NCI-H345 treated with DMSO at 0.1 percent for 48 hours (cell line): Measurements from ENCODE around the gene ZNF283.

Experiments used
- DNase-seq: peaks from one replicate; lab custom pipeline; 2025; ENCODE audit not compliant: unreplicated experiment; lab: John Stamatoyannopoulos, UW

The ZNF283 gene

DNA sequence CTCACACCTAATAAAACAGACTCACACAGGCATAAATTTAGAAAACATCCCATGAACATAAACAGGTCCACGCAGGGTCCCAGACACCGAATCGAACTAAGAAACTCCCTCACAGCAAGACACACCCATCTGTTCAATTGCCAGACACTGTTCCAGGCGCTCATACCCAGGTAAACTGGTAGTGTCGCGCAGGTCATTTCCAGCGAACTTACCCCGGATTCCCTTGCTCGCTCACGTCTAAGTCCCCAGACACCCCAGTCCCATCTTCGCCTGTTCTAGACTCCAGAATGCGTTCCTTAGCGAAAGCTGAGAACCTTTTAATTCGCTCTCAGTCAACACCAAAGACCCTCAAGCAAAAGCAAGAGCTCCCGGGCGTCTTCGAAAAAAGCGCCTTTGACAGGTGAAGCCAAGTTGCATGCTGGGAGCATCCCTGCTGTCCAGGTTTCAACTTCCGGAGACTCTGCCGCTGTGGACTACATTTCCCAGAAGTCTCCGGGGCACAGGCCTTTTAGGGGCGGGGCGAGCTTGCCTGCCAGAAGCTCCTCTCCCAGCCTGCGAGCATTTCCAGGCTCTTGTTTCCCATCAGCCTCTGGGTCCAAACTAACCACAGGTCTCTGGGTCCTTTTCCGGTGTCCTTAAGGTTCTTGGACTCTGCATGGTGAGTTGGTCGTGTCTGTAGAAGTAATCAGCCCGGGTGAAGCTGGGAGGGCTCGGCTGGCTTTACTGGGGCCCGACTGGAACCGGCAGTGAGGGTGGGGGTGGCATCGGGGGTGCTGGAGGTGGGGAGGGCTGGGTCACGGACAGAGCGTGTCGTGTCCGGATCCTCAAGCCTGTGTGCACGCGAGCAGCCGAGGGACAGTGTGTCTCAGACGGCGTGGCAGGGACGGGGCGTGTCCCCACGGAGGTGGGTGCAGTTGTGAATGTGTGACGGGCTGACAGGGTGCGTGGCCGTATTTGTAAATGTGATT lies at the start of gene ZNF283:
Gene ZNF283 (plus strand): TSS at position 535 of the 968 bp plus-strand sequence. CDS start 6,184 bp downstream, outside the sequence.
- DNase-seq: peak; percentile 77

DNA sequence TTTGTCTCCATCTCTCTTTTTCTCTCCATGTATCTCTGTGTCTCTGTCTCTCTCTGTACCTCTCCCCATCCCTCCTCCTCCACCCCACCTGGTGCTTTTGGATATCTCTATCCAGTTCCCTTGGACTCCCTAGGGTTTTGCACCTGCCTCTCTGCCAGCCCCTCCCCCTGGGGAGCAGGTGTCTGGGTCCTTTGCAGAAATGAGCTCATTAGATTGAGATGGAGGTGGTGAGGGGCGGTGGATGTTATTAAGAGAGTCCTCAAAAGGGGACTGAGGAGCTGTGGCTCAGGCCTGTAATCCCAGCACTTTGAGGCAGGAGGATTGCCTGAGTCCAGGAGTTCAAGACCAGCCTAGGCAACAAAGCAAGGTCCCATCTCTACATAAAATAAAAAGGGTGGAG lies 48.5 kb upstream of the ZNF283 start:
- peak; percentile 85 for DNase-seq

DNA sequence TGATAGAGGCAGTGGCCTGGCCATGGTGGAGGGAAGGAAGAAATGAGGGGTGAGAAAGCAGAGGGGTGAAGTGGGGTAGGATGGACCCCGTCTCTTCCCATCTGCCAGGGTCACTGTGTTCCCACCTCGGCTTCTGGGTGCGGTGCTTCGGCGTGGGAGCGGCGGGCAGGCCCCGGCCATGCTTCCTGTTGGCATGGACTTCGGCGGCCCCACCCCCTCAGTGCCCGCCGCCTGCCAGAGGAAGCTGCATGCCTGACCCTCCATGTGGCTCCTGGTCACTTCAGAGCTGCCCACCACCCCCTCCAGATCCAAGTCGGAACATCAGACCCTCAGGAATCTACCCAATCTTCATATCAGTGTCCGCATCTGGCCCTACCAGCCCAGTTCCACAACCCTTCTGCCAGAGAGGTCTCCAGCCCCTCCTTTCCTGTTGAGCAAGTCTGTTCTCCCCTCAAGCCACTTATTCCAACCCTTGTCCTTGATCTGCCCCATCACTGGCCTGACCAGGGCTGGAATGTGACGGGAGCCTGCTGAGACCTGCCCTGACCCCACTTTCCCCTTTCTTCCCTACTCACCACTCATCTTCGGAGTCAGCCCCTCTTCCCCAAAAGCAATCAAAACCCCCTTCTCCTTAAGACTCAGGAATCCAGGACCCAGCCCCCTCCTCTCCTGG lies 47.8 kb upstream of the ZNF283 start:
- no peak for DNase-seq

DNA sequence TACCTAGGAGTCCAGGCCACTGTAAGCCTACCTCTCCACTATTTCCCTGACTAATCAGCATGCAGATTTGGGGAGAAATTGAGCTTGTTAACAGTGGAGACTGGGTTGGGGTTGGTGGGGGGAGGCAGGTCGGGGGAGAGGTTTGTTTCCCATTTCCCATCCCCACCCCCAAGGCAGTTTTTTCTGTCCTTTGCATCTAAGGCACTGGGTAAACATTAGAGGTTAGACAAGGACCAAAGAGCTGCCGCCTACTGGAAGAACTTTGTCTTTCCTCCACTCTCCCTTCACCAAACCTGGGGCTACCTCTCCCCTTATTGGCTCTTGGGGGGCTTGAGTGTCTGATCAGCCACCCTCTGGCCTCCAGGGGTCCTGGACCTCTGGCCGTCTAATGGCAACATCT lies 47.3 kb upstream of the ZNF283 start:
- DNase-seq: no peak

DNA sequence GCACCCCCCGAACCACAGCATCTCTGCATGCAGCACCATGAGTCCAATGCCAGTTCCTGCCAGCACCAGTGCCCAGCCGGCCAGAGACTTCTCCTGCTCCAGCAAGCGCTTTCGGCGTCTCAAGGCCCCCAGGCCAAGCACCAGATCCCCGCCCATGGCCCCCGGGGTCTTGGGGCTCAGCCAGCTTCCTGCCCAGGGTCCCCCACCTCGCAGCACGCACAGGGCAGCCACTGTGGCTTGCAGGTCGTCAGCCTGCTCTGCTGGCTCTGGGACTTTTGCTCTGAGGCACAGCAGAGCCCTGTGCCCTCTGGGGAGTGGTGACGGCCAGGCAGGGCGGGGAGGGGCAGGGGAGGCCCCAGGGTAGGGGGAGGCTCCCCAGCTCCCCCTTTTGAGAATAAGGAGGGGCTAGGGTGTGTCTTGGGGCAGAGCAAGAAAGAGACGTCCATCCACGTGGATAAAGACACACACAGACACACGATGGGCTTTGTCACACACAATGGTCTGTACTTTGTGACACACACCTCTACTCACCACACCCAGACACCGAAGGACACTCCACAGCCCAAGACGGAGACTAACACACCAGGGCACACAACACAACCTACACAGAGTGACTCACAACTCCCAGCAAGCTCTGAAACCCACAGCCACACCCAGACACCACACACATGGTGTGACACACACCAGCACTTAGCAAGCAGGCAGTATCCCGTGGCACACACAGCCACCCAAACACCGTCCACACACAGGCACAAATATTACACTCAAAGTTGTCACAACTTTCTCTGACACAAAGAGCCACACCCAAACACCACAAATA lies 46.2 kb upstream of the ZNF283 start, which contains the start of gene KCNN4:
Gene KCNN4 (minus strand): TSS at position 268 of the 820 bp plus-strand sequence. CDS start 112 bp downstream, at position 156.
- no peak for DNase-seq

DNA sequence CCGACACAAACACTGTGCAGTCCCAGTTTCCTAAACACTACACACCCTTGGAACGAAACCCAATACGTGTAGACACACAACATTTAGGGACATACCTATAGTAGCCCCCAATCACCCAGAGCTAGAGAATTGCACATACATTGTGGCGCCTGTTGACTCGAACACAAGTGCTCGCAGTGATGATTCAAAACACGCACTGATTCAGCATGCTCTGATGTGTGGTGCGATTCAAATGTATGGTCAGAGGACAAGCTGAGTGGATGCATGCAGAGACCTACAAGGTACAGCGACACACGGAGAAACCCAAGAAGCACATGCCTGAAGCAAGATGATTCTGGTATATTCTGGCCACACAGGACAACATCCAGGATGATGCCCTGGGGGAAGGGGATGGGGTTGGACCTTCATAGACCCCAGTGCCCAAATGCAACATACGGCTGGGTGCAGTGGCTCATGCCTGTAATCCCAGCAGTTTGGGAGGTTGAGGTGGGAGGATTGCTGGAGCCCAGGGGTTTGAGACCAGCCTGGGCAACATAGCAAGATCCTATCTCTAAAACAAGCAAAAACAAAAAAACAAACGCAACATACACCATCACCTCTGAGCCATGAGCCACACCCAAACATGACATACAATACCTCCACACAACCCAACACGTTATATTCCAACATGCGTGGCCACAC lies 45.4 kb upstream of the ZNF283 start:
- no peak for DNase-seq

DNA sequence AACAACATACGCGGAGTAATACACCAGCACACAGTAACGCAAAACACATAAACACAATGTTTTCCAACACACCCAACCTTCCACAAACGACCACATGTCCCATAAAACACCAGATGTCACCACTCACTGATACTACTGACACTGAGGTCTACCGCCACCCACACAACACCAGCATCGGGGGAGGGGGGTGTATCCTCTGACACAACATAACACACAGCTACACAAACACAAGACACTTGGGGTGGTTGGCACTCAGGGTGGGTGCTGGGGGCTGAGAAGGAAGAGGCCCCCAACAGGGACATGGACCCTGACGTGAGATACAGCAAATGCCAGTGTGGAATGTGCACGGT lies 44.8 kb upstream of the ZNF283 start:
- DNase-seq: no peak

DNA sequence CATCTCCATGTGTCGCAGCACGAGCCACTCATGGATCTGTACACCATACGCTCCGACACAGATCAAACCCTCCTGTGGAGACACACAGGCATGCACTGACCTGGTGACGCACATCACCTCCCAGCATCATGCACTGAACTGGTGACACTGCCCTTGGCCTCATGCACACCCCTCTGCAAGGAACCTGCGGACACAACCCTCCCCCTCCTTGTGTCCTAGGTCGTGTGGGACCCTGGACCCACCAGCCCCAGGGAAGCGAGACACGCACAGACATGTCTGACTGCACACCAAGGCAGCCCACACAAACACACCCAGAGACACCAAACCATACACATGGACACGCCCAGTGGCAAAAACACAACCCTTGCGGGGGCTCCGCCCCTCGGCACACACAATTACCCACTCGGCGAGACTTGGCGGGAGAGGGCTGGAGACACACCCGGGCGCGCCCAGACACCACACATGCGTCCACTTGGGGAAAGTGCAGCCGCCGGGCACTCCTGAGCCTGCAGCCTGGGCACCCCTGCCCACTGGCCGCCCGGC lies 44.4 kb upstream of the ZNF283 start:
- DNase-seq: no peak

DNA sequence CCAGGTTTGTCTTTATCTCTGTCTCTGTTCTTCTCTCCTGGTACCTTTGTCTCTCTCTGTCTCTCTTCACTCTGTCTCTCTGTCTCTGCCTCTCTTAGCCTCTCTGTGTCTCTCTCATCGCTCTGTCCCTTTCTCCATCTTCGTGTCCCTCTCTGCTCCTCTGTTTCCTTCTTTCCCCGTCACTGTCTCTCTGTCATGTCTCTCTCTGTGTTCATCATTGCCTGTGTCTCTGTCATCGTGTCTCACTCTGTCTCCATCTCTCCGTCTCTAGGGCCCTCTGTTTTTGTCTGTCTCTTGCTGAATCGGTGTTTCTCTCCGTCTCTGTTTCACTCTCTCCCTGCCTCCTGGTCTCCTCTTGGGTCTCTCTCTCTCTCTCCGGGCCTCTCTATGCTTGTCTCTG lies 43.5 kb upstream of the ZNF283 start:
- DNase-seq: no peak

DNA sequence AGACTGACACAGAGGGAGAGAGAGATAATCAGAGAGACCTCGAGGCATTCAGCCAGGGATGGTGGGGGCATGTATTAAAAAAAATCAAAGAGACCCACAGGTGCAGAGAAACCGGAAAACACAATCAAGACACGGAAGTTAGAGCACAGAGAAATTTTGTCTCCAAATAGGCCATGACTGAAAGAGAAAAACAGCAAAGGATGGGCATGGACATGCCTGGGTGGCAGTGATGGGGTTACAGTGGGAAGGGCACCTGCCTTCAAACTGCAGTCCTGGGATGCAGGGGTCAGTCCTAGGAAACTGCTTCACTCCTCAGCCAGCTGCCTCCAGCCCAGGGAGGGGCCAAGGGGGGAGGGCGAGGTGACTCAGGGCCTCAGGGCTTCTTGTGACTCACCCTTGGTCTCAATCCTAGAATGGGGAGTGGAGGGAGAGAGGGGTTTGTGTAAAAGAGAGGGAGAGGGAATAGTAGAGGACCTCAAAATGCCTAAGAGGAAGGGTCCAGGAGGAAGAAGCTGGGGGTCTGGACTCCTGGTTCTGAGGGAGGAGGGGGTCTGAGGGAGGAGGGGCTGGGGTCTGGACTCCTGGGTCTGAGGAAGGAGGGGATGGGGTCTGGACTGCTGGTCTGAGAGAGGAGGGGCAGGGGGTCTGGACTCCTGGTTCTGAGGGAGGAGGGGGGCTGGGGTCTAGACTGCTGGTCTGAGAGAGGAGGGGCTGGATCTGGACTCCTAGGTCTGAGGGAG lies 42.7 kb upstream of the ZNF283 start:
- no peak for DNase-seq

DNA sequence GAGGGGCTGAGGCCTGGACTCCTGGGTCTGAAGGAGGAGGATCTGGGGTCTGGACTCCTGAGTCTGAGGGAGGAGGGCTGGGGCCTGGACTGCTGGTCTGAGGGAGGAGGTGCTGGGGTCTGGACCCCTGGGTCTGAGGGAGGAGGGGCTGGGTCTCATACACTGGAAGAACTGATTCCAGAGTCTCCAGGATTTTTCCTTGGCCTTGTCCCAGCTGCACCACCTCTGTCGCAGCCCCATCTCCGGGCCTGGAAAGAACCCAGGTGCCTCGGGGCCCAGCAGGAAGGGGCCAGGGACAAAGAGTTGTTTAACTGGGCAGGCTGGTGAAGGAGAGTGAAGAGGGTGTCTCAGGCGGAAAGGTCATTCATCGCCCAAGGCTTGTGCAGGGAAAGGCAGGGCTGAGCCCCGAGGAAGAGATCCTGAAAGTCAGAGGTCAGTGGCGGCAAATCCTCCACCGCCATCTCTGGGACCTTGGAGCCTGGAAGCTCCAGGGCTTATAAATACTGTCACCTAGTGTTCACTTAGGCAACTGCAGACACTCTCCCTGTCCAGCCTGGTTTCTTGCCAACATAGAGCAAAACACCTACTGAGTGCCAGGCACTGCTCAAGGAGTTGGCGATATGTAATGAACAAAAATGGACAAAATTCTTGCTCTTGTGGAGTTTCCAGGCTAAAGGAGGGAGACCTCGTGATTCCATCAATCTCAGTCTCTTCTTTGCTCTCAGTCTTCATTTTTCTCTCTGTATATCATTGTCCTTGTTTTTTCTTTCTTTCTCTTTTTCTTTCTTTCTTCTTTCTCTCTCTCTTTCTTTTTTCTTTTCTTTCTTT lies 41.9 kb upstream of the ZNF283 start:
- peak; percentile 58 for DNase-seq

DNA sequence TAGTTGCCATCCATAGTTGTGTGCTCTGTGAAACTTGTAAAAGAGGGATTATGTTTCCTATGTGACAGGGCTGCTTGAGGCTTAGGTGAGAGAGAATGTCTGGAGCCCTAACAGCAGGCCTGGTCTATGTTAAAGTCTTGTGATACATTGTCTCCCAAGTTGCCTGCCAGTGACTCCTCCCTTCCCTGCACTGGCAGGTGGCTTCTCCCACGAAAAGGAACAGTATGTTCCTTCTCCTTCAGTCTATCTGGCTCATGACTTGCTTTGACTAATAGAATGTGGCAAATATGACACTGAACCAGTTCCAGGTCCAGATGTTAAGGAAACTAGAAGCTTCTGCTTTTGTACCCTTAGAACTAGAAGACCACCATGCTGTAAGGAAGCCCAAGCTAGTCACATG lies 40.5 kb upstream of the ZNF283 start:
- DNase-seq: no peak

DNA sequence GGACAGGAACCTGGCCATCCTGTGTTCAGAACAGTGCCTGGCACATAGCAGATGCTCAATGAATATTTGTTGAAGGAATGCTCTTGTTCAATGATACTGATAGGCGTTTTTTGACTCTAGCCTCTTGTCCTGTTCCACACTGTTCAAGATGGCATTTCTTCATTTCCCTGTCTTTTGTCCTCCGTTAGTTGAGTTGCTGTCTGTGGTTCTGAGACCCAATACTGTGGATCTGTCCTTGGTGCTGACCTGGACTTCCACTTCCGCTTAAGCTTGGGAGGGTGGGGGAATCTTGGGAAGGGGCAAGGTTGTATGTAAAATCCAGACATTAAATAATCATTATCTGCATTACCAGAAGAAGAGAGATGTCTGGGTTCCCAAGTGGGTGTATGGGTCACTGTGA lies 38.1 kb upstream of the ZNF283 start:
- DNase-seq: no peak

DNA sequence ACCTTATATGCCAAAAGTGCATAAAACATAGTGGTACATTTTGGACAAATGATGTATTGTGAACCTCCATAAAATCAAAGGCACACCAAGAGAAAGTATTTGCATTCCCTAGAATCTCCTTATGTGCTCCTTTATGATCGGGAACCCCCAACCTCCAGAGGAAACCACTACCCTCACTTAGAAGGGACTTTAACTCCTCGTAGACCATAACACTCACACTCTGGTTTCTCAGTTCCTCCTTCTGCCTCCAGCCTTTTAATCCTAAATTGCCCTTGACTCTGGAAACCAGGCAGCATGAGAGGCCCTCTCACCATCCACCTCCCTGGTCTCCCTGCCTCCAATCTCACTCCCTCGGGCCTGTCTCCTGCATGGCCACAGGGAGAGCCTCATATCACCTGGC lies 36.5 kb upstream of the ZNF283 start:
- DNase-seq: no peak

DNA sequence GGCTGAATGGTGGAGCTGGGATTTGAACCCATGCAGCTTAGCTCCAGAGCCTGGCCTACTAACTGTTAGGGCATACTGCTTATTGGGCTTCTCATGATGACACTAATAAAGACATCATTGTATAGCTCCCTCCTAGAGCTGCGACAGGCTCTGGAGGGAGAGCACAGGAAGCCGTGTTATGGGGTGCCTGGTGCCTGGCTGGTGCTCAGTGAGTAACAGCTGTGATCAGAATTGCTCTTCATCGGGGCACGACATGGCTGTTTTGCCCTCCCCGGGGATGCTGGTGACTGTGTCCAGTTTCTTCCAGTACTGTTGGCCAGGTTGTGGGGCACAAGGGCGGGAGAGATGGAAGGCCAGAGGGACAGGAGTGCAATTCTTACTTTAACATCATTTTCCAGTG lies 30.0 kb upstream of the ZNF283 start:
- DNase-seq: no peak

DNA sequence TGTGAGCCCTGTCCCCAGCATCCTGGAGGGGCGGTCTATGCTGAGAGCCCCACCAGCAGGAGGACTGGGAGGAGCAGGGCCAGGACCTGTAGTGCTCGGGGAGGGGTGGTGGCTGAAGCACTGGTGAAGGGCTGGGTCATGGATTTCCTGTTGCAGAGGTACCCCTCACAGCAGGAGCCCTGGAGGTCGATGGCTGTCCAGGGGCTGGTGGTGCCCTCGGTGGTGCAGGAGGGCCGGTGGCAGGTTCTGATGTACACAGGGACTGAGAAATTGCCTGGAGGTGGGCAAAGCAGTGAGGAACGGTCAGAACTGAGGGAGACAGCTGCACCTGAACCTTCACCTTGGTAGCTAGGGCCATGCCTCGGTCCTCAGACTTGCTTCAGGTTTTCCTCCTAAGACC lies 29.6 kb upstream of the ZNF283 start:
- DNase-seq: no peak

DNA sequence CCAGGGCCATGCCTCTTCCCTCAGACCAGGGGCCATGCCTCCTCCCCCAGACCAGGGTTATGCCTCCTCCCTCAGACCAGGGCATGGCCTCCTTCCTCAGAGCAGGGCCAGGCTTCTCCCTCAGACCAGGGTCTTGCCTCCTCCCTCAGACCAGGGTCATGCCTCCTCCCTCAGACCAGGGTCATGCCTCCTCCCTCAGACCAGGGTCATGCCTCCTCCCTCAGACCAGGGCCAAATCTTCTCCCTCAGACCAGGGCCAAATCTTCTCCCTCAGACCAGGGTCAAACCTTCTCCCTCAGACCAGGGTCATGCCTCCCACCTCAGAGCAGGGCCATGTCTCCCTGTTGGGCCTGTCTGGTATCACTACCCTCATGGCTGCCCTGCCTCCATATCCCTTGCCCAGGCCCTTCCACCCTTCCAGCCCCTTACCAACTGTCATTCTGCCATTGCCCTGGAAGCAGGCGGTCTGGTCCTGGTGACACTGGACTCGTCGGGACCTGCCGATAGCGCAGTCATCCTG lies 29.0 kb upstream of the ZNF283 start:
- DNase-seq: no peak

DNA sequence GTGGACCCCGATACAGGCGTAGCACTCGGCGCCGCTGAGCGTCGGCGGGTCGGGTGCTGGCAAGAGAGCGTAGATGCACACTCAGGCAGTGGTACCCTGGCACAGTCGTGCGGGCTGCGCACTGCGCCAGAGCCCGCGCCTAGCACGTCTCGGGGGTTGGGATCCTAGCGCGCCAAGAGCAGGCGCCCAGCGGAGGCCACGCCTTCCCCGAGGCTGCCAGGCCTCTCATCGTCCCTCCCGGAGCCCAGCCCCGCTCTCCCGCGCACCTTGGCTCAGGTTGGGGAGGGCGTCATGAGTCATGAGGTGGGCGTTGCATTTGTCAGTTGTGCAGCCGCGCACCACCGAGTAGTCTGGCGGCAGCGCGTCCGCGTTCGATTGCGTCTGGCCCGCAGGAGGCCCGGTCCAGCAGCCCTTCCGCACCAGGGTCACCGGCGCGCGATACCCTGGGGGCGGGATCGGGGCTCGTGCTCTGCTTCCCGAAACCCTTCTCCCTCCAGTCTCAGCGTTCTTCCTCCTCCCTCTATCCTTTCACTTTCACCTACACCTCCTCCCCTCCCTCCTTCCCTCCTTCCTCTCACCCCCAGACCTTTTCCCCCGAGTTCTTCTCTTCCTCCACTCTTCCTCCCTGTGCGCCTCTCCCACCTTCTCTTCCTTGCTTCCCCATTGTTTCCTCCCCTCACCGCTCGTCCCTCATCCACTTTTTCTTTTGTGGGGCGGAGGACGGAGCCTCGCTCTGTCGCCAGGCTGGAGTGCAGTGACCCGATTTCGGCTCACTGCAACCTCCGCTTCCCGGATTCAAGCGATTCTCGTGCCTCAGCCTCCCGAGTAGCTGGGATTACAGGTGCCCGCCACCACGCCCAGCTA lies 28.3 kb upstream of the ZNF283 start:
- DNase-seq: peak; percentile 22
